22Rv1 (cell line): Measurements from ENCODE around the gene MDM4.

Source experiments
- ZFX ChIP-seq: fragments of 450-650 bp; IDR thresholded peaks from 2 replicates; pipeline ENCODE4 v1.6.1; 2017; ENCODE audit warnings: antibody characterized with exemption, borderline replicate concordance
- TF ChIP-seq, protein P1 (sequence below): fragments of 450-650 bp; IDR thresholded peaks from 2 replicates; pipeline ENCODE4 v1.5.1; 2017; ENCODE audit warnings: mild to moderate bottlenecking

- TF ChIP-seq, protein P1, sequence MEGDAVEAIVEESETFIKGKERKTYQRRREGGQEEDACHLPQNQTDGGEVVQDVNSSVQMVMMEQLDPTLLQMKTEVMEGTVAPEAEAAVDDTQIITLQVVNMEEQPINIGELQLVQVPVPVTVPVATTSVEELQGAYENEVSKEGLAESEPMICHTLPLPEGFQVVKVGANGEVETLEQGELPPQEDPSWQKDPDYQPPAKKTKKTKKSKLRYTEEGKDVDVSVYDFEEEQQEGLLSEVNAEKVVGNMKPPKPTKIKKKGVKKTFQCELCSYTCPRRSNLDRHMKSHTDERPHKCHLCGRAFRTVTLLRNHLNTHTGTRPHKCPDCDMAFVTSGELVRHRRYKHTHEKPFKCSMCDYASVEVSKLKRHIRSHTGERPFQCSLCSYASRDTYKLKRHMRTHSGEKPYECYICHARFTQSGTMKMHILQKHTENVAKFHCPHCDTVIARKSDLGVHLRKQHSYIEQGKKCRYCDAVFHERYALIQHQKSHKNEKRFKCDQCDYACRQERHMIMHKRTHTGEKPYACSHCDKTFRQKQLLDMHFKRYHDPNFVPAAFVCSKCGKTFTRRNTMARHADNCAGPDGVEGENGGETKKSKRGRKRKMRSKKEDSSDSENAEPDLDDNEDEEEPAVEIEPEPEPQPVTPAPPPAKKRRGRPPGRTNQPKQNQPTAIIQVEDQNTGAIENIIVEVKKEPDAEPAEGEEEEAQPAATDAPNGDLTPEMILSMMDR, result no peak
- TF ChIP-seq ZFX, result no peak
These were observed 24.6 kb upstream of the MDM4 start for GRCh38 chr1:204491655-204492054.
